ENCODE measurements around the gene IVD.

DNA sequence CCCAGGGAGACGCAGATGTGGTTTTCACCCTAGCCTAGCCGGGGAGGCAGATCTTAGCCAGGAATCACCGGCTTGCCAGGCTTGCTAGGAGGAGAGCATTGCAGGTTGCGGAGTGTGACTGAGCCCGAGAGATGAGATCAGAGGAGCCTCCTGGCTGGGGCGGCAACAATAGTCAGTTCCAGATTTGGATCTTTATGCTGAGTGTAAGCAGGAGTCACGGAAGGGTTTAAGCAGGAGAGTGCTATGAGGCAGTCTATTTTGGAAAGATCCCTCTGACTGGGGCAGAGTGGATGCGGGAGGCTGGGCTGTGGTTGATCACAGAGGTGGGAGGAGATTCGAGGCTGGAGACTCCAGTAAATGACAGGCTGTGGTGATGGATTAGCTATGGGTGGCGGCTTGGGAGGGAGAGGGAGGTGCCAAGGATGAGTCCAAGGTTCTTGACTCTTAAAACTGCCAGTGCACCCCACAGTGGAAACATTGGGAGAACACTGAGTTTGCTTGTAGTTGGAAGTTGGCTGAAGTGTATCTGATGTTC, 24.7 kb downstream of the IVD start:
- TF ChIP-seq, protein P1, sequence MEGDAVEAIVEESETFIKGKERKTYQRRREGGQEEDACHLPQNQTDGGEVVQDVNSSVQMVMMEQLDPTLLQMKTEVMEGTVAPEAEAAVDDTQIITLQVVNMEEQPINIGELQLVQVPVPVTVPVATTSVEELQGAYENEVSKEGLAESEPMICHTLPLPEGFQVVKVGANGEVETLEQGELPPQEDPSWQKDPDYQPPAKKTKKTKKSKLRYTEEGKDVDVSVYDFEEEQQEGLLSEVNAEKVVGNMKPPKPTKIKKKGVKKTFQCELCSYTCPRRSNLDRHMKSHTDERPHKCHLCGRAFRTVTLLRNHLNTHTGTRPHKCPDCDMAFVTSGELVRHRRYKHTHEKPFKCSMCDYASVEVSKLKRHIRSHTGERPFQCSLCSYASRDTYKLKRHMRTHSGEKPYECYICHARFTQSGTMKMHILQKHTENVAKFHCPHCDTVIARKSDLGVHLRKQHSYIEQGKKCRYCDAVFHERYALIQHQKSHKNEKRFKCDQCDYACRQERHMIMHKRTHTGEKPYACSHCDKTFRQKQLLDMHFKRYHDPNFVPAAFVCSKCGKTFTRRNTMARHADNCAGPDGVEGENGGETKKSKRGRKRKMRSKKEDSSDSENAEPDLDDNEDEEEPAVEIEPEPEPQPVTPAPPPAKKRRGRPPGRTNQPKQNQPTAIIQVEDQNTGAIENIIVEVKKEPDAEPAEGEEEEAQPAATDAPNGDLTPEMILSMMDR (conservative IDR thresholded peaks at IDR 0.05): no peak
- no peak for TF ChIP-seq ZFX (IDR thresholded peaks at IDR 0.05)
